Ammon's horn (tissue), 1 donor: ENCODE results near the gene TFCP2L1.

Source experiments
- DNase-seq: peaks from one replicate; pipeline ENCODE4 v3.0.0-alpha.2; 2016; ENCODE audit warnings: low spot score

The TFCP2L1 gene

GRCh38 chr2:121196132-121196848 lies 88.7 kb downstream of the TFCP2L1 start:
- DNase-seq: no peak

- DNase-seq: no peak
Measured at GRCh38 chr2:121195036-121195435, 90.0 kb downstream of the TFCP2L1 start.

- DNase-seq: no peak
Measured at GRCh38 chr2:121194626-121195025, 90.4 kb downstream of the TFCP2L1 start.

- DNase-seq: no peak
Measured at GRCh38 chr2:121193185-121193584, 91.8 kb downstream of the TFCP2L1 start.

- DNase-seq: no peak
Measured at GRCh38 chr2:121192576-121192975, 92.4 kb downstream of the TFCP2L1 start.

GRCh38 chr2:121191191-121192170 lies 93.5 kb downstream of the TFCP2L1 start:
- DNase-seq: no peak

GRCh38 chr2:121189661-121190381 lies 95.2 kb downstream of the TFCP2L1 start:
- DNase-seq: no peak

- no peak for DNase-seq
Measured at GRCh38 chr2:121189011-121189410, 96.0 kb downstream of the TFCP2L1 start.

- no peak for DNase-seq
Measured at GRCh38 chr2:121187982-121188411, 97.0 kb downstream of the TFCP2L1 start.

- no peak for DNase-seq
Measured at GRCh38 chr2:121187351-121187981, 97.5 kb downstream of the TFCP2L1 start.

GRCh38 chr2:121186261-121186660 lies 98.7 kb downstream of the TFCP2L1 start:
- DNase-seq: no peak

GRCh38 chr2:121185571-121186074 lies 99.4 kb downstream of the TFCP2L1 start:
- DNase-seq: peak; percentile 34

GRCh38 chr2:121185111-121185510 lies 99.9 kb downstream of the TFCP2L1 start:
- DNase-seq: no peak

- no peak for DNase-seq
Measured at GRCh38 chr2:121184248-121184862, 100.6 kb downstream of the TFCP2L1 start.

GRCh38 chr2:121182520-121182919 lies 102.5 kb downstream of the TFCP2L1 start:
- no peak for DNase-seq

- no peak for DNase-seq
Measured at GRCh38 chr2:121179467-121179866, 105.5 kb downstream of the TFCP2L1 start.

- no peak for DNase-seq
Measured at GRCh38 chr2:121178730-121179129, 106.3 kb downstream of the TFCP2L1 start.

GRCh38 chr2:121177896-121178295 lies 107.1 kb downstream of the TFCP2L1 start:
- no peak for DNase-seq

GRCh38 chr2:121175326-121175725 lies 109.7 kb downstream of the TFCP2L1 start:
- peak; percentile 25 for DNase-seq

GRCh38 chr2:121173806-121174205 lies 111.2 kb downstream of the TFCP2L1 start:
- no peak for DNase-seq

GRCh38 chr2:121173112-121173511 lies 111.9 kb downstream of the TFCP2L1 start:
- DNase-seq: no peak
